ENCODE data around the gene TRIO.

The TRIO gene

GRCh38 chr5:14438195-14438606, 295.1 kb downstream of the TRIO start:
- DNase-seq (ENCODE audit: low read depth): no peak

- no peak for DNase-seq (ENCODE audit: low read depth)
Measured at GRCh38 chr5:14439087-14439871, 296.1 kb downstream of the TRIO start.

GRCh38 chr5:14440223-14440581, 297.1 kb downstream of the TRIO start:
- DNase-seq (ENCODE audit: low read depth): no peak

- no peak for DNase-seq (ENCODE audit: low read depth)
Measured at GRCh38 chr5:14440582-14441431, 297.7 kb downstream of the TRIO start.

GRCh38 chr5:14441641-14442040, 298.5 kb downstream of the TRIO start:
- no peak for DNase-seq (ENCODE audit: low read depth)

- no peak for DNase-seq (ENCODE audit: low read depth)
Measured at GRCh38 chr5:14442536-14442935, 299.4 kb downstream of the TRIO start.

GRCh38 chr5:14443671-14444093, 300.5 kb downstream of the TRIO start:
- DNase-seq (ENCODE audit: low read depth): no peak

- DNase-seq (ENCODE audit: low read depth): no peak
Measured at GRCh38 chr5:14444161-14444560, 301.0 kb downstream of the TRIO start.

- DNase-seq (ENCODE audit: low read depth): no peak
Measured at GRCh38 chr5:14445013-14445412, 301.9 kb downstream of the TRIO start.

- no peak for DNase-seq (ENCODE audit: low read depth)
Measured at GRCh38 chr5:14445576-14446290, 302.6 kb downstream of the TRIO start.

GRCh38 chr5:14447958-14448911, 305.1 kb downstream of the TRIO start:
- no peak for DNase-seq (ENCODE audit: low read depth)

GRCh38 chr5:14449052-14449661, 306.0 kb downstream of the TRIO start:
- no peak for DNase-seq (ENCODE audit: low read depth)

GRCh38 chr5:14450018-14450524, 306.9 kb downstream of the TRIO start:
- no peak for DNase-seq (ENCODE audit: low read depth)

GRCh38 chr5:14450742-14451141, 307.6 kb downstream of the TRIO start:
- DNase-seq (ENCODE audit: low read depth): no peak

GRCh38 chr5:14451871-14452270, 308.7 kb downstream of the TRIO start:
- DNase-seq (ENCODE audit: low read depth): no peak

GRCh38 chr5:14452685-14453454, 309.7 kb downstream of the TRIO start:
- no peak for DNase-seq (ENCODE audit: low read depth)

GRCh38 chr5:14453481-14453880, 310.3 kb downstream of the TRIO start:
- DNase-seq (ENCODE audit: low read depth): no peak

- no peak for DNase-seq (ENCODE audit: low read depth)
Measured at GRCh38 chr5:14455814-14456321, 312.7 kb downstream of the TRIO start.

- no peak for DNase-seq (ENCODE audit: low read depth)
Measured at GRCh38 chr5:14457476-14457875, 314.3 kb downstream of the TRIO start.

GRCh38 chr5:14458414-14458813, 315.3 kb downstream of the TRIO start:
- DNase-seq (ENCODE audit: low read depth): no peak

Data from stimulated activated CD8-positive, alpha-beta memory T cell treated with anti-CD3 and anti-CD28 coated beads, Interleukin-4, amount 100 ng/mL, for 24 hours (primary cell).